ENCODE measurements around the gene TUSC2.

DNA sequence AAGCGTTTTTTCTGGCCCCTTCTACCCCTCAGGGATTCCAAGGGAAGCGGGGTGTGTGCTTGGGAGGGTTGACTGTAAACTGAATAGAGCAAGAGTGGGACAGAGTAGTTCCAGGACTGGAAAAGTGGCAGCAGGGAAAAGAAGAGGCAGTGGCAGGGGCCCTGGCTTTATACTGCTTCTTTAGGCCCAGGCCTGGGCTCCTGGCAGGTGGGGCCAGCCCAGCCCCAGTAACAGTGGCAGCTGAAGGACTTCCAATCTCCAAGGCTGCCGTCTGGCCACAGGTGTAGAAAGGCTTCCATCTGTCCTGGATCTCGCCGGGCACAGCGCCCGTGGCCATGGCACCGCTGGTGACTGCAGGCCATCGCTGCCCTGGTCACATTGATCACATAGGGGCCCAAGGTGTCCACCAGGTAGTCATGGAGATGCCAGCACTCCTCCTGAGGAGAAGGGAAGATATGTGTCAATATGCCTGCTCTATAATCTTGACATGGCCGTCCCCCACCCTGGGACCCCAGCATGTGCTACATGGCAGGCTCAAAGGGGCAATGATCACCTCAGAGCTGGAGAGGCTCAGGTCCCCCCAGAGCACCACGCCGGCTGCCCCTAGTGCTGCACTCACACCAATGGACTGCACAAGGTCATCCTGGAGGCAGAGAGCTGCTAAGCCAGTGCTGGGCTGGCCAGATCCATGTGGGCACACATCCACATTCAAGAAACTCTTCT lies 34.8 kb downstream of the TUSC2 start:
- no peak for TF ChIP-seq EZH2 (IDR thresholded peaks at IDR 0.05; ENCODE audit: insufficient read depth, low read length)
- TF ChIP-seq, protein P1, sequence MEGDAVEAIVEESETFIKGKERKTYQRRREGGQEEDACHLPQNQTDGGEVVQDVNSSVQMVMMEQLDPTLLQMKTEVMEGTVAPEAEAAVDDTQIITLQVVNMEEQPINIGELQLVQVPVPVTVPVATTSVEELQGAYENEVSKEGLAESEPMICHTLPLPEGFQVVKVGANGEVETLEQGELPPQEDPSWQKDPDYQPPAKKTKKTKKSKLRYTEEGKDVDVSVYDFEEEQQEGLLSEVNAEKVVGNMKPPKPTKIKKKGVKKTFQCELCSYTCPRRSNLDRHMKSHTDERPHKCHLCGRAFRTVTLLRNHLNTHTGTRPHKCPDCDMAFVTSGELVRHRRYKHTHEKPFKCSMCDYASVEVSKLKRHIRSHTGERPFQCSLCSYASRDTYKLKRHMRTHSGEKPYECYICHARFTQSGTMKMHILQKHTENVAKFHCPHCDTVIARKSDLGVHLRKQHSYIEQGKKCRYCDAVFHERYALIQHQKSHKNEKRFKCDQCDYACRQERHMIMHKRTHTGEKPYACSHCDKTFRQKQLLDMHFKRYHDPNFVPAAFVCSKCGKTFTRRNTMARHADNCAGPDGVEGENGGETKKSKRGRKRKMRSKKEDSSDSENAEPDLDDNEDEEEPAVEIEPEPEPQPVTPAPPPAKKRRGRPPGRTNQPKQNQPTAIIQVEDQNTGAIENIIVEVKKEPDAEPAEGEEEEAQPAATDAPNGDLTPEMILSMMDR (IDR thresholded peaks at IDR 0.05; ENCODE audit: insufficient read depth, low read depth, low read length) = no peak
